ENCODE data around the gene ST8SIA5. TPM values are rescaled to one million over a fixed set of nuclear protein-coding genes. Genes with fewer than 3 reads are reported as not detected.

The ST8SIA5 gene
- total RNA-seq, 1 experiment from 2014 or later: not detected

DNA sequence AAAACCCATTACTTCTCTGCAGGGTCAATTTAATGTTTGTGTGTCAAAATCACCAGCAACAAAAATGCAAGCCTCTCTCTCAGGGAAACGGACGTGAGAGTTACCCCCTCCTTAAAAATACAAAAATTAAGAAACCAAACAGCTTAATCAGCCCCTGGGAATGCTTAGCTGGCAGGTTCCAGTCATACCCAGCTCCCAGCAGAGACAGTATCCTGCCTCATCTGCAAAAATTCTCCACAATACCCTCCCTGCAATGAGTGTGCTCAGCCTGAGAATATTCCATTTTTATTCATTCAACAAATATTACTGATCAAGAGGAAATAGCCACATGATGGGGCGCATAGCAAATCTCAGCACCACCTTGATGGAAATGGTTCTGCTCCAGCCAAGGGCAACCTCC, 36.3 kb downstream of the ST8SIA5 start:
- no TSS peak for BruUV-seq (replicated peaks)
- no peaks in the 10 kb centered on the region for H3K9me2 ChIP-seq (ENCODE audit: insufficient read depth)
- H3K4me2 ChIP-seq: no peak overlapping the region
- no peak overlapping the region for H2AFZ ChIP-seq
- ChIA-PET POLR2A (ENCODE audit: unreplicated experiment) (interaction anchor here (0.7 kb wide), 1 partner anchor 14 kb away, joined by 6 read pairs; no protein-coding TSS in a partner anchor), CTCF (no interaction called here)
- H3K36me3 ChIP-seq (ENCODE audit: low read depth): no peaks in the 10 kb centered on the region
- no peak for DNase-seq
- H3K27me3 ChIP-seq (ENCODE audit: insufficient read depth, low read depth): peaks cover 31% of the 10 kb centered on the region
- H3K79me2 ChIP-seq (ENCODE audit: low read depth): no peaks in the 10 kb centered on the region
- intact Hi-C loops (cut with micrococcal nuclease; ENCODE audit: unreplicated experiment): no loop called here
- no peak overlapping the region for H3K4me3 ChIP-seq
- H3F3A ChIP-seq (ENCODE audit: insufficient read depth, low read depth): no peaks in the 10 kb centered on the region
- 0 out of 2 replicates have a peak, but pooled peaks cover 7% of the 10 kb centered on the region for H3K4me1 ChIP-seq (replicated peaks; ENCODE audit: insufficient read depth)
- no peaks in the 10 kb centered on the region for H4K20me1 ChIP-seq (ENCODE audit: insufficient read depth)
- no peaks in the 10 kb centered on the region for H3K9me3 ChIP-seq (ENCODE audit: insufficient read depth, low read depth)
- no peak overlapping the region for H3K27ac ChIP-seq
- TF ChIP-seq, protein P1, sequence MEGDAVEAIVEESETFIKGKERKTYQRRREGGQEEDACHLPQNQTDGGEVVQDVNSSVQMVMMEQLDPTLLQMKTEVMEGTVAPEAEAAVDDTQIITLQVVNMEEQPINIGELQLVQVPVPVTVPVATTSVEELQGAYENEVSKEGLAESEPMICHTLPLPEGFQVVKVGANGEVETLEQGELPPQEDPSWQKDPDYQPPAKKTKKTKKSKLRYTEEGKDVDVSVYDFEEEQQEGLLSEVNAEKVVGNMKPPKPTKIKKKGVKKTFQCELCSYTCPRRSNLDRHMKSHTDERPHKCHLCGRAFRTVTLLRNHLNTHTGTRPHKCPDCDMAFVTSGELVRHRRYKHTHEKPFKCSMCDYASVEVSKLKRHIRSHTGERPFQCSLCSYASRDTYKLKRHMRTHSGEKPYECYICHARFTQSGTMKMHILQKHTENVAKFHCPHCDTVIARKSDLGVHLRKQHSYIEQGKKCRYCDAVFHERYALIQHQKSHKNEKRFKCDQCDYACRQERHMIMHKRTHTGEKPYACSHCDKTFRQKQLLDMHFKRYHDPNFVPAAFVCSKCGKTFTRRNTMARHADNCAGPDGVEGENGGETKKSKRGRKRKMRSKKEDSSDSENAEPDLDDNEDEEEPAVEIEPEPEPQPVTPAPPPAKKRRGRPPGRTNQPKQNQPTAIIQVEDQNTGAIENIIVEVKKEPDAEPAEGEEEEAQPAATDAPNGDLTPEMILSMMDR (conservative IDR thresholded peaks at IDR 0.05): no peak
- TF ChIP-seq EZH2 (IDR thresholded peaks at IDR 0.05; ENCODE audit: low read depth): no peak

DNA sequence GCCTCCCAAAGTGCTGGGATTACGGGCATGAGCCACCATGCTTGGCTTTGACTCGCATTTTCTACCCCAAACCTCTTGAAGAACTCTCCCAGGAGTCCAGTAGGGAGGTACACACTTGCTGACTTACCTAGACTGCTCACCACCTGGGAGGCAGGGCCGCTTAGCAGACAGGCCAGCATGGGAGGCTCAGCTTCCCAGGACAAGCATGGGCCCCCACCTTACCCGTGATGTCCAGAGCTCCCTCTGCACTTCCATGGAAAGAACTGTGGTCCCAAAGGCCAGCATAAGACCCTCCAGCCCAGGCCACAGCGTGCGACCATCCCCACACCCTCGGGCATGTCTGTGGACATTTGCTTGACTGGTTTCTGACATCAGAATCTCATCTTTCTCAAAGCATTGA, 36.8 kb downstream of the ST8SIA5 start:
- no peak for TF ChIP-seq EZH2 (IDR thresholded peaks at IDR 0.05; ENCODE audit: low read depth)
- TF ChIP-seq, protein P1 (conservative IDR thresholded peaks at IDR 0.05): no peak

DNA sequence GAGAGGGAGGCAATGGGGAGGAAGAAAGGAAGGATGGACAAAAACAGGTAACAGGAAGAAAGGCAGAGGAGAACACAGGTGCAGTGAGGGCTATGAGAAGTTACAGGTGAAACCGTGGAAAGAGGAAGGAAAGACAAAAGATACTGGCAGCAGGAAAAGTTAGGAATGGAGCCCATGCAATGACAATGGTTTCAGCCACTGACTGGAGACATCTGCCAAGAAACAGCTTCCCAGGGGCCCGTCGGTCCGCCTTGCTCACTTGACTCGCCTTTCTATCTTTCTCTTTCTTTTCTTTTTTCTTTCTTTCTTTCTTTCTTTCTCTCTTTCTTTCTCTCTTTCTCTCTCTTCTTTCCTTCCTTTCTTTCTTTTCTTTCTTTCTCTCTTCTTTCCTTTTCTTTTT, 37.5 kb downstream of the ST8SIA5 start:
- no peak overlapping the region for H3K4me3 ChIP-seq
- DNase-seq: no peak
- H3K27ac ChIP-seq: no peak overlapping the region
- H3K4me1 ChIP-seq (replicated peaks; ENCODE audit: insufficient read depth): 0 out of 2 replicates have a peak, but pooled peaks cover 7% of the 10 kb centered on the region
- H3K36me3 ChIP-seq (ENCODE audit: low read depth): no peaks in the 10 kb centered on the region
- H3K9me2 ChIP-seq (ENCODE audit: insufficient read depth): no peaks in the 10 kb centered on the region
- H3K4me2 ChIP-seq: no peak overlapping the region
- H3F3A ChIP-seq (ENCODE audit: insufficient read depth, low read depth): no peaks in the 10 kb centered on the region
- intact Hi-C loops (cut with micrococcal nuclease; ENCODE audit: unreplicated experiment): no loop called here
- H3K79me2 ChIP-seq (ENCODE audit: low read depth): no peaks in the 10 kb centered on the region
- POLR2A ChIA-PET (ENCODE audit: unreplicated experiment): no interaction called here
- no peaks in the 10 kb centered on the region for H4K20me1 ChIP-seq (ENCODE audit: insufficient read depth)
- CTCF ChIA-PET: no interaction called here
- no peak overlapping the region for H2AFZ ChIP-seq
- TF ChIP-seq EZH2 (IDR thresholded peaks at IDR 0.05; ENCODE audit: low read depth): no peak
- TF ChIP-seq, protein P1 (conservative IDR thresholded peaks at IDR 0.05): no peak
- no TSS peak for BruUV-seq (replicated peaks)
- no peaks in the 10 kb centered on the region for H3K9me3 ChIP-seq (ENCODE audit: insufficient read depth, low read depth)
- peaks cover 36% of the 10 kb centered on the region for H3K27me3 ChIP-seq (ENCODE audit: insufficient read depth, low read depth)

More for the DNA sequence above, 36.8 kb downstream of the ST8SIA5 start:
- Histone ChIP-seq H3K79me2 (ENCODE audit: low read depth) (no peaks in the 10 kb centered on the region), H3F3A (ENCODE audit: insufficient read depth, low read depth) (no peaks in the 10 kb centered on the region), H4K20me1 (ENCODE audit: insufficient read depth) (no peaks in the 10 kb centered on the region), H3K27ac (no peak overlapping the region), H3K36me3 (ENCODE audit: low read depth) (no peaks in the 10 kb centered on the region), H3K4me2 (no peak overlapping the region), H3K9me2 (ENCODE audit: insufficient read depth) (no peaks in the 10 kb centered on the region), H3K9me3 (ENCODE audit: insufficient read depth, low read depth) (no peaks in the 10 kb centered on the region), H3K27me3 (ENCODE audit: insufficient read depth, low read depth) (peaks cover 31% of the 10 kb centered on the region), H3K4me1 (replicated peaks; ENCODE audit: insufficient read depth) (0 out of 2 replicates have a peak, but pooled peaks cover 7% of the 10 kb centered on the region), H2AFZ (no peak overlapping the region), H3K4me3 (no peak overlapping the region)
- DNase-seq: no peak
- ChIA-PET CTCF (no interaction called here), POLR2A (ENCODE audit: unreplicated experiment) (no interaction called here)
- no TSS peak for BruUV-seq (replicated peaks)
- intact Hi-C loops (cut with micrococcal nuclease; ENCODE audit: unreplicated experiment): no loop called here

Data from PC-9 (cell line).